ENCODE results near the gene RIMS4.

Gene RIMS4

GRCh38 chr20:44803383-44803941 is 6.9 kb downstream of the RIMS4 start:
- Histone ChIP-seq H3K4me3 (ENCODE audit: low read depth in 1 of 2, low read length in 2 of 2) (no peak overlapping the region), H2AFZ (ENCODE audit: low read depth, low read length) (no peak overlapping the region), H3K36me3 (ENCODE audit: insufficient read depth, low read length) (no peaks in the 10 kb centered on the region), H3K79me2 (ENCODE audit: insufficient read depth, low read length) (no peaks in the 10 kb centered on the region), H3K9ac (ENCODE audit: low read depth, low read length) (no peak overlapping the region), H3K4me1 (ENCODE audit: insufficient read depth, low read length) (no peaks in the 10 kb centered on the region), H3K9me3 (ENCODE audit: insufficient read depth, low read length, severe bottlenecking) (no peaks in the 10 kb centered on the region), H3K27me3 (ENCODE audit: insufficient read depth, low read length, poor library complexity) (peaks cover 19% of the 10 kb centered on the region), H4K20me1 (ENCODE audit: insufficient read depth, low read length) (no peaks in the 10 kb centered on the region), H3K27ac (ENCODE audit: low read length) (no peak overlapping the region), H3K4me2 (ENCODE audit: insufficient read depth, low read length) (no peak overlapping the region)
- TF ChIP-seq, protein P1, sequence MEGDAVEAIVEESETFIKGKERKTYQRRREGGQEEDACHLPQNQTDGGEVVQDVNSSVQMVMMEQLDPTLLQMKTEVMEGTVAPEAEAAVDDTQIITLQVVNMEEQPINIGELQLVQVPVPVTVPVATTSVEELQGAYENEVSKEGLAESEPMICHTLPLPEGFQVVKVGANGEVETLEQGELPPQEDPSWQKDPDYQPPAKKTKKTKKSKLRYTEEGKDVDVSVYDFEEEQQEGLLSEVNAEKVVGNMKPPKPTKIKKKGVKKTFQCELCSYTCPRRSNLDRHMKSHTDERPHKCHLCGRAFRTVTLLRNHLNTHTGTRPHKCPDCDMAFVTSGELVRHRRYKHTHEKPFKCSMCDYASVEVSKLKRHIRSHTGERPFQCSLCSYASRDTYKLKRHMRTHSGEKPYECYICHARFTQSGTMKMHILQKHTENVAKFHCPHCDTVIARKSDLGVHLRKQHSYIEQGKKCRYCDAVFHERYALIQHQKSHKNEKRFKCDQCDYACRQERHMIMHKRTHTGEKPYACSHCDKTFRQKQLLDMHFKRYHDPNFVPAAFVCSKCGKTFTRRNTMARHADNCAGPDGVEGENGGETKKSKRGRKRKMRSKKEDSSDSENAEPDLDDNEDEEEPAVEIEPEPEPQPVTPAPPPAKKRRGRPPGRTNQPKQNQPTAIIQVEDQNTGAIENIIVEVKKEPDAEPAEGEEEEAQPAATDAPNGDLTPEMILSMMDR (IDR thresholded peaks at IDR 0.05; ENCODE audit: borderline replicate concordance, extremely low read depth, low read length, poor library complexity, severe bottlenecking), result no peak
- TF ChIP-seq EZH2 (IDR thresholded peaks at IDR 0.05; ENCODE audit: borderline replicate concordance, low read depth, low read length, severe bottlenecking), result no peak
- ATAC-seq (ENCODE audit: insufficient read depth, low read depth), result no peak
- DNase-seq, result no peak

DNA sequence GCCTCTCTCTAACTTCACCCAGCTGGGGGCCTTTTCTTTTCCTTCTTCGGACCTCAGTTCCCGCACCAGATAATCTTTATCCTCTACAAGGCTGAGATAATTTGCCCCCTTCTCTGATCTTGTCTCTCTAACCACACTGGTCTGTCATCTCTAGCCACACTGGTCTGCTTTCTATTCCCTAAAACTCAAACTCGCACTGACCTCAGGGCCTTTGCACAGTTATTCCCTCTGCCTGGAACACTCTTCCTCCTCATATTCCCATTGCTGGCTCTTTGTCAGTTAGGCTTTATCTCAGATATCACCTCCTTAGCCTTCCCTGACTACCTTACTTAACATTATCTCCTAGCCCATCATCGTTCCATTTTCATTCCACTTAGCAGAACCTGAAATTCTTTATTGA is 7.6 kb downstream of the RIMS4 start:
- Histone ChIP-seq H3K27ac (ENCODE audit: low read length) (no peak overlapping the region), H3K4me1 (ENCODE audit: insufficient read depth, low read length) (no peaks in the 10 kb centered on the region), H3K4me3 (ENCODE audit: low read depth in 1 of 2, low read length in 2 of 2) (no peak overlapping the region), H3K36me3 (ENCODE audit: insufficient read depth, low read length) (no peaks in the 10 kb centered on the region), H3K27me3 (ENCODE audit: insufficient read depth, low read length, poor library complexity) (peaks cover 17% of the 10 kb centered on the region), H2AFZ (ENCODE audit: low read depth, low read length) (no peak overlapping the region), H3K9ac (ENCODE audit: low read depth, low read length) (no peak overlapping the region), H3K9me3 (ENCODE audit: insufficient read depth, low read length, severe bottlenecking) (no peaks in the 10 kb centered on the region), H3K4me2 (ENCODE audit: insufficient read depth, low read length) (no peak overlapping the region), H4K20me1 (ENCODE audit: insufficient read depth, low read length) (no peaks in the 10 kb centered on the region), H3K79me2 (ENCODE audit: insufficient read depth, low read length) (no peaks in the 10 kb centered on the region)
- DNase-seq (no peak), ATAC-seq (ENCODE audit: insufficient read depth, low read depth) (no peak)
- TF ChIP-seq EZH2 (IDR thresholded peaks at IDR 0.05; ENCODE audit: borderline replicate concordance, low read depth, low read length, severe bottlenecking), result no peak
- TF ChIP-seq, protein P1 (IDR thresholded peaks at IDR 0.05; ENCODE audit: borderline replicate concordance, extremely low read depth, low read length, poor library complexity, severe bottlenecking), result no peak

- DNase-seq, result peak; percentile 10
- Histone ChIP-seq H3K9me3 (ENCODE audit: insufficient read depth, low read length, severe bottlenecking) (no peaks in the 10 kb centered on the region), H3K27ac (ENCODE audit: low read length) (no peak overlapping the region), H3K9ac (ENCODE audit: low read depth, low read length) (no peak overlapping the region), H3K4me2 (ENCODE audit: insufficient read depth, low read length) (no peak overlapping the region), H2AFZ (ENCODE audit: low read depth, low read length) (no peak overlapping the region), H3K79me2 (ENCODE audit: insufficient read depth, low read length) (no peaks in the 10 kb centered on the region), H4K20me1 (ENCODE audit: insufficient read depth, low read length) (no peaks in the 10 kb centered on the region), H3K4me3 (ENCODE audit: low read depth in 1 of 2, low read length in 2 of 2) (no peak overlapping the region), H3K36me3 (ENCODE audit: insufficient read depth, low read length) (no peaks in the 10 kb centered on the region), H3K27me3 (ENCODE audit: insufficient read depth, low read length, poor library complexity) (peaks cover 28% of the 10 kb centered on the region), H3K4me1 (ENCODE audit: insufficient read depth, low read length) (no peaks in the 10 kb centered on the region)
- TF ChIP-seq, protein P1 (IDR thresholded peaks at IDR 0.05; ENCODE audit: borderline replicate concordance, extremely low read depth, low read length, poor library complexity, severe bottlenecking), result peak; percentile 57
- no peak for TF ChIP-seq EZH2 (IDR thresholded peaks at IDR 0.05; ENCODE audit: borderline replicate concordance, low read depth, low read length, severe bottlenecking)
- no peak for ATAC-seq (ENCODE audit: insufficient read depth, low read depth)
These were observed 9.8 kb downstream of the RIMS4 start for GRCh38 chr20:44800391-44801046.

All from DND-41 (cell line).